Hepatocyte (in vitro differentiated cells): Measurements from ENCODE around the gene PIGC.

Experiments
- EZH2 ChIP-seq: fragments of 200-600 bp; sonication (generic); IDR thresholded peaks from 2 replicates; pipeline ENCODE4 v1.6.1; 2016; ENCODE audit warnings: antibody characterized with exemption, mild to moderate bottlenecking, borderline replicate concordance
- TF ChIP-seq, protein P1 (sequence below): fragments of 200-600 bp; sonication (generic); IDR thresholded peaks from 2 replicates; pipeline ENCODE4 v1.5.1; 2016; ENCODE audit warnings: antibody characterized with exemption, mild to moderate bottlenecking; ENCODE audit not compliant: poor library complexity

DNA sequence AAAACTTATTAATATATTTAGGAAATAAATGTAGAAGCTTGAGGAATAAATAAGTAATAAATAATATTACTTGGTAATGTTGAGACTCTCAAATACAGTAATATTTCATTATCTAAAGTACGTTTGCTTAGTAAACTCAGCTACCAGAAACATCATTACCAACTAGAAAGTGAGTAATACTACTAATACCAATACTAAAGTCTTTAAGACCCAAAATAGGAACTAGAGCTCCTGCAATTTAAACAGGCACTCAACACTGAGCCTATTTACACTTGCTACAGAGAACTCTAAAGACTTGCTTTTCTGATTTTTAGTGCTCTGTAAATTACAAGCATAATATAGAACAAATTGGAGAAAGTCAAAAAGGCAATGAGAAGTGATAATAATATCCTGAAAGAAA is 36.9 kb downstream of the PIGC start:
- no peak for TF ChIP-seq EZH2
- TF ChIP-seq, protein P1, sequence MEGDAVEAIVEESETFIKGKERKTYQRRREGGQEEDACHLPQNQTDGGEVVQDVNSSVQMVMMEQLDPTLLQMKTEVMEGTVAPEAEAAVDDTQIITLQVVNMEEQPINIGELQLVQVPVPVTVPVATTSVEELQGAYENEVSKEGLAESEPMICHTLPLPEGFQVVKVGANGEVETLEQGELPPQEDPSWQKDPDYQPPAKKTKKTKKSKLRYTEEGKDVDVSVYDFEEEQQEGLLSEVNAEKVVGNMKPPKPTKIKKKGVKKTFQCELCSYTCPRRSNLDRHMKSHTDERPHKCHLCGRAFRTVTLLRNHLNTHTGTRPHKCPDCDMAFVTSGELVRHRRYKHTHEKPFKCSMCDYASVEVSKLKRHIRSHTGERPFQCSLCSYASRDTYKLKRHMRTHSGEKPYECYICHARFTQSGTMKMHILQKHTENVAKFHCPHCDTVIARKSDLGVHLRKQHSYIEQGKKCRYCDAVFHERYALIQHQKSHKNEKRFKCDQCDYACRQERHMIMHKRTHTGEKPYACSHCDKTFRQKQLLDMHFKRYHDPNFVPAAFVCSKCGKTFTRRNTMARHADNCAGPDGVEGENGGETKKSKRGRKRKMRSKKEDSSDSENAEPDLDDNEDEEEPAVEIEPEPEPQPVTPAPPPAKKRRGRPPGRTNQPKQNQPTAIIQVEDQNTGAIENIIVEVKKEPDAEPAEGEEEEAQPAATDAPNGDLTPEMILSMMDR, result no peak
